ENCODE data around the gene KLF13.

GRCh38 chr15:31393444-31394091 lies 66.9 kb downstream of the KLF13 start:
- TF ChIP-seq POLR2A (IDR thresholded peaks at IDR 0.05) (no peak), CTCF (IDR thresholded peaks at IDR 0.05) (no peak), POLR2AphosphoS5 (IDR thresholded peaks at IDR 0.05) (no peak), EP300 (IDR thresholded peaks at IDR 0.05) (no peak)

All from sigmoid colon (tissue), 4 donors.